GM19328 (cell line): ENCODE data around the gene ABCD3.
"Not testable (repeated sequence)": the region's sequence is repeated elsewhere in the genome, so short reads cannot be mapped to it uniquely, and the experiment has no call there.

Experiments
- ATAC-seq: cut with Tn5 transposase; IDR thresholded peaks from one replicate; pipeline ENCODE4 v1.9.1; 2021; ENCODE audit warnings: mild to moderate bottlenecking, moderate library complexity; ENCODE audit not compliant: unreplicated experiment

The ABCD3 gene

DNA sequence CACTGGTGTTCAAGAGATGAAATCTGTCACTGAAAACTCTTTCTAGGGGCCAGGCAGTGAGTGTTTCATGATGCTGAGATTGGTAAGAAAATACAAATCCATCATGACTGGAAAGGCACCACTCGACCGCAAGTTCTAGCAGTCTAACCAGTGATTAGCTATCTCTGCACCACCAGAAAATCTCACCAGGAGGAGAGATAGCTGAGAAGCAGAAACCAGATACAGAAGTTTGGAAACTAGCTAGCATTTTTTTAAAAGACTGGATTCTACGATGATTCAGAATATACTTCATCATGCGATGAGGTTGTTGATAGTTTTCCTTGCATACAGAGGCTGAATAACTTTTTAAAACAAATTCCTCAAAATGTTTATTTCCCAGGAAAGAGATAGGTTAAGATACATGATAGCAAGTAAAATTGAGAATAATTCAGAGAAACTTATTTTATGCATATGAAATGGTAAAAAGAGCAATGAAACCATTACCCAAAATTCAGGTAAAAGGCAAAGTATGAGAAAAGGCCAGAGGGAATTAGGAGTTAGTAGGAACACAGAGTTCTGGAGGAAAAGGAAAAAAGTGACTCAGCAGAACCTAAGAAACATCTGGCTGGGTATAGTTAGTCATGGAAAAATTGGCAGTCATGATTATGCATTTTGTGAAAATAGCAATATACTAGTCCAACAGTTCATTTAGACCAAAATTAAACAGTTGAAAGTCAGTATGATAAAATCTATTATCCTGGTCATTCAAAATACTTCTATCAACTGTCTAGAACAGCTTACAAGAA lies 126.7 kb downstream of the ABCD3 start:
- ATAC-seq = no peak

GRCh38 chr1:94549706-94550105 lies 131.5 kb downstream of the ABCD3 start:
- no peak for ATAC-seq

DNA sequence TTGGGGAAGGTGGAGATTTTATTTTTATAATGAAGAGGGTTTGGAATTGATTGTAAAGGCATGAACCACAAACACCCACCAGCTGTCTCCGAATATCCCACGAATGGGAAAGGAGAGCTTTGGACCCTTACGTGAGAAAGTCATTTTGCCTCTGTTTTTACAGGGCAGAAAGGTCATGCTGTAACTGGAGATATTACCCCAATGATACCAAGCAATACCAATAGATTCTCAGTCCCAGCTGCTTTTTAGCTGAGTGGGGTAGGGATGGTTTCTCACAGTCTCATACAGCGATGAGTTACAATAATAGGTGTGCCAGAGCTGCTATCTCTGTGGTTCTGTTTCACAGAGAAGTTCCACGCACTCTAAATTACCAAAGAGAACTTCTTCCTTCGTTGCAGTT lies 132.2 kb downstream of the ABCD3 start:
- no peak for ATAC-seq

GRCh38 chr1:94550800-94551241 lies 132.6 kb downstream of the ABCD3 start:
- ATAC-seq = no peak

DNA sequence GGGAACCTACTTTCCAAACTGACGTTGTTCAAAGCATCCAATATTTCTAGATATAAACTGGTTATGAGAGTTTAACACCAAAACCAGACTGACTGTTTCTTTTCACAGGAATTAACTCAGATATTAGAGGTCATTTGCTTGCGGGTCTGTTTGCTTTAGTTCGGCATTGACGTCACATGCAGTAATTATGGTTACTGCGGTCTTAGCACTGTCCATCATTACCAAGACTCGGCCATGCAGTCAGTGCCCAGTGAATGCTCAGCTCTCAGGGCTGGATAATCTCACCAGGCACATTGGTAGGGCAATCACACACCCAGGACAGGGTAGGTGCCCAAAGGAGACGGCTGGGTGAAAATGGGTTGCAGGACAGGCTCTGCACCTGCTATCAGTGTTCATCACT lies 133.3 kb downstream of the ABCD3 start:
- no peak for ATAC-seq

DNA sequence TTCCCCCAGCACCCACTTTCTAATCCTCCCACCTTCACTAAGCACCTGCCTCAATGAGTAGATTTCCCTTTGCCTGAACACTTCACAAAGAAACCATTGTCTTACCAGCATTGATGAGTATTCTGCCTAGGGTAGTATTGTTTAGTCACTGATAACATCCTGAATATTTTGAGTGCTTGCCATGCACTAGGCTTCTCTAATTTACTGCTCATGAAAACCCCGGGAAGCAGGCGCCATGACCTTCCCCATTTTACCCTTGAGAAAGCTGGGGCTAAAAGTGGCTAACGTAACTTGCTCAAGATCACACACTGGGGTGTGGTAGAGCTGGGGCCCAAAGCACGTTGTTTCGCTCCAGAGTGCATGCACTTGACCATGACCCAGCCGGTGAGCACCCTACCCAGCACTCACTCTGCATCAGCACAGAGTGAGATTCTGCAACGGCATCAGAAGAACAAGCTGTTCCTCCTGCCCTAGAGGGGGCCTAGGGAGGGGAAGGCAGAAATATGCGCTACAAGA lies 133.9 kb downstream of the ABCD3 start:
- ATAC-seq = no peak

GRCh38 chr1:94553323-94553730 lies 135.1 kb downstream of the ABCD3 start:
- no peak for ATAC-seq

DNA sequence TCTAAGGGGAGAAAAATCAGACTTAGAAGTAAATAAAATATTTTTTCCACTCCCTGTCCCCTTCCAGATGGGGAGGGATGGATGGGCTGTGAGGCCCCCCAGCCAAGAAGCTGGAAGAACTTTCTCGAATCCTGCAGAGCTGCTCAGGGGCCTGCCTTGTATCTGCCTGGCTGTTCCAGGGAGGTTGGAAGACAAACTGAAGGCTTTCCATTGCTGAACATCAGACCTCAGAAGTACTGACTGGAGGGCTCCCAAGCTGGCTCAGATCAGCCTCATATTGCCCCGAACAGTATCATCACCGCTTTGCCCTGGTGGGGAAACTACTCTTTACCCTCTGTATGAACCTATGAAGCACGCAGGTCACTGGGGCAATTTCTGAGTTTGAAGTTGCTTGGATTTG lies 135.7 kb downstream of the ABCD3 start:
- ATAC-seq = no peak

DNA sequence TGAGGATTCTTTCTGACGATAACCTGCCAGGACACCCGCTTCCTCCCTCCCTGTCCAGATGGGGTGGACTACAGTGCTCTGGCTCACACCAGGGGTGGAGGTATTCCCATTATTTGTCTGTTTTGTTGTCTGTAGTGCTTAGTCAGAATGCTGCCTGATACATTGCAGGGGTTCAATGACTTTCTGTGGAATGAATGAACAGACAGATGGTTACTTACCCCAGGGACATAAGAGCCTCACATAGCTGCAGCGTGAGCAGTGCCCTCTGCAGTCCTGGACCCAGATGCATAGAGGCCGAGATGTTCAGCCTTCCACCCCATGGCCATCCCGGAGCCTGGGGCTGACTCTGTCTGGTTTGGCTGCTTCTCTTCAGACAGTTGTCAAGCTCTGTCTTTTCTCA lies 136.4 kb downstream of the ABCD3 start:
- no peak for ATAC-seq

DNA sequence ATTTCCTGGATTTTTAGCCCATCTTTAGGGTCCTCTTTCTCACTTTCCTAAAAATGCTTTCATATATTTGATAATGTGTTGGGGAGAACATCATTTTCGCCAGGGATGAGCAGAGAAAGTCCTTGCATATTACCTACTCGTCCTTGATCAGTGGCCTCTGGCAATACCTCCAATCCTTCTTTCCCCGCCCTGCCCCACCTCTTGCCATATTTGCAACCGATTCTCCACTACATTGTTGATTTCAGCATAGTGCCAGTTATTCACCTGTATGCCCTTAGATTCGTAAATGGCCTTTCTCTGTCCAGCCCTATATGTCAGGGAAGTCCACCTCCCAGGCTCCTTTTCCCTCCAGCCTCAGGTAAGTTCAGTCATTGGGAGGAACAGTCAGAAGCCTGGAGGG lies 136.9 kb downstream of the ABCD3 start:
- ATAC-seq = no peak

DNA sequence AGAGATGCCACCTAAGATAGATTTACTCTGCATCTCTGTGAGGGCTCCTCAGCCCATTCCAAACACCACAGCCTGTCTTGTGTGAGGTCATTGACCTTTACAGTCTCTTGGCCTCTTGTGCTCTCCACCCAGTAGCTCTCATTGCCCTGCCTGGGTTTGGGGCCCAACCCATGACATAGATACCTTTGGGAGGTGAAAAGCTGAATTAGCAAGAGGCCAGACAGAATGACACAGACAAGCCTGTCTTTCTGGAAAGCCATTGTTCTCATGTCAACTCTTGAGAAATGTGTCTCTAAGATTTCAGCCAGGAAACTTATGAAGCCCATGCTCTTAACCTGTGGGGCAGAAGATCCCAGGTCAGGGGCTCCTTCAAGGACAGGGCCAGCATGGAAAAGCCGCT lies 141.7 kb downstream of the ABCD3 start:
- no peak for ATAC-seq

- no peak for ATAC-seq
Observed at GRCh38 chr1:94560333-94560732, 142.1 kb downstream of the ABCD3 start.

- no peak for ATAC-seq
Observed at GRCh38 chr1:94562519-94563260, 144.5 kb downstream of the ABCD3 start.

DNA sequence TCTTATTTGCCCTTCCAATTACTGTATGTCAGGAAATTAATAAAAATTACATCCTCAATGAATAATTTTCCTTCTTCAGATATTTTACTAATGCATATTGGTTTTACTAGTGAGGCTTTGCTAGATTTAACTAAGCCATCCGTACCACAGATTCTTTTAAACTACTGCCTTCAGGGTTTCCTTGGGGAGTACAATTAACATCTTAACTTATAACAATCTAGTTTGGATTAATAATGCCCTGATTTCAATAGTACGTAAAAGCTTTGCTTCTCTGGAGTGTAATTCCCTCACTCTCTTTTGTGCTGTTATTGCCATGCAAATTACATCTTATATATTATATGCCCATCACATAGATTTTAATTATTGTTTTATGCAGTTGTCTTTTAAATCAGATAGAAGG lies 147.7 kb downstream of the ABCD3 start:
- ATAC-seq = no peak

GRCh38 chr1:94566436-94566835 lies 148.2 kb downstream of the ABCD3 start:
- ATAC-seq = not testable (repeated sequence)

GRCh38 chr1:94567975-94568607 lies 149.9 kb downstream of the ABCD3 start:
- ATAC-seq = not testable (repeated sequence)
